ENCODE measurements around the gene FAP.
A peak's percentile ranks its signal among the peaks of the same experiment; 100 is the strongest.

FAP gene

GRCh38 chr2:162127422-162127821, 115.8 kb downstream of the FAP start:
- H3K4me3 ChIP-seq (ENCODE audit: control insufficient read depth, low read depth, low read length) = no peak overlapping the region
- no peak for TF ChIP-seq CTCF (conservative IDR thresholded peaks at IDR 0.05; ENCODE audit: control insufficient read depth, insufficient read depth, low read depth, low read length)
- no peak for DNase-seq (ENCODE audit: low read depth)

- no peak for DNase-seq (ENCODE audit: low read depth)
- no peak overlapping the region for H3K4me3 ChIP-seq (ENCODE audit: control insufficient read depth, low read depth, low read length)
- TF ChIP-seq CTCF (conservative IDR thresholded peaks at IDR 0.05; ENCODE audit: control insufficient read depth, insufficient read depth, low read depth, low read length) = no peak
These were observed 116.7 kb downstream of the FAP start for GRCh38 chr2:162126527-162126926.

- DNase-seq (ENCODE audit: low read depth) = peak; percentile 18
- TF ChIP-seq CTCF (conservative IDR thresholded peaks at IDR 0.05; ENCODE audit: control insufficient read depth, insufficient read depth, low read depth, low read length) = no peak
- no peak overlapping the region for H3K4me3 ChIP-seq (ENCODE audit: control insufficient read depth, low read depth, low read length)
These were observed 117.1 kb downstream of the FAP start for GRCh38 chr2:162126111-162126519.

GRCh38 chr2:162125138-162125537, 118.1 kb downstream of the FAP start:
- TF ChIP-seq CTCF (conservative IDR thresholded peaks at IDR 0.05; ENCODE audit: control insufficient read depth, insufficient read depth, low read depth, low read length) = no peak
- DNase-seq (ENCODE audit: low read depth) = no peak

GRCh38 chr2:162123806-162124758, 119.2 kb downstream of the FAP start:
- no peak overlapping the region for H3K4me3 ChIP-seq (ENCODE audit: control insufficient read depth, low read depth, low read length)
- DNase-seq (ENCODE audit: low read depth) = peak; percentile 79
- peak; percentile 57 for TF ChIP-seq CTCF (conservative IDR thresholded peaks at IDR 0.05; ENCODE audit: control insufficient read depth, insufficient read depth, low read depth, low read length)

More at GRCh38 chr2:162125138-162125537, 118.1 kb downstream of the FAP start:
- H3K4me3 ChIP-seq (ENCODE audit: control insufficient read depth, low read depth, low read length) = no peak overlapping the region
